WTC11 (cell line): ENCODE results near the gene MRS2. TPM values are rescaled to one million over a fixed set of nuclear protein-coding genes. Genes with fewer than 3 reads are reported as not detected.

ENCODE experiments used
- ATAC-seq: fragments of 200-7000 bp; cut with Tn5 transposase; 2 replicates; pipeline ENCODE4 v1.10.0; 2021; ENCODE audit warnings: mild to moderate bottlenecking, moderate library complexity
- CTCF ChIA-PET: fragments of 300-600 bp; sonication (Branson Sonifier 250); formaldehyde crosslinking; loops from one replicate; lab custom pipeline; 2021; ENCODE audit warnings: antibody characterized with exemption; lab: Charles Lee
- POLR2A ChIA-PET: fragments of 350-600 bp; sonication (Branson Sonifier 250); formaldehyde crosslinking; loops from one replicate; lab custom pipeline; 2021; ENCODE audit warnings: antibody characterized with exemption; lab: Charles Lee
- DNase-seq: peaks from one replicate; pipeline ENCODE4 v3.0.0; 2021; ENCODE audit warnings: low spot score
- H3K27ac Mint-ChIP-seq: 2 replicates; pipeline ENCODE4 v1.8.0; 2021; ENCODE audit warnings: mixed read lengths
- H3K27me3 Mint-ChIP-seq: 2 replicates; pipeline ENCODE4 v1.8.0; 2021; ENCODE audit warnings: low read depth, mild to moderate bottlenecking, moderate library complexity, mixed read lengths
- H3K36me3 Mint-ChIP-seq: 2 replicates; pipeline ENCODE4 v1.8.0; 2021; ENCODE audit warnings: mixed read lengths
- H3K4me1 Mint-ChIP-seq: 2 replicates; pipeline ENCODE4 v1.8.0; 2022; ENCODE audit warnings: mixed read lengths
- H3K4me3 Mint-ChIP-seq: 2 replicates; pipeline ENCODE4 v1.8.0; 2021; ENCODE audit warnings: mild to moderate bottlenecking, moderate library complexity, mixed read lengths
- H3K9me3 Mint-ChIP-seq: 2 replicates; pipeline ENCODE4 v1.8.0; 2021; ENCODE audit warnings: mixed read lengths
- ATF1 ChIP-seq: sonication (generic); formaldehyde crosslinking; IDR thresholded peaks from 2 replicates; pipeline ENCODE4 v1.8.1; 2023; ENCODE audit warnings: mild to moderate bottlenecking, moderate library complexity, missing genetic modification reagents
- ATF2 ChIP-seq: sonication (generic); formaldehyde crosslinking; IDR thresholded peaks from 2 replicates; pipeline ENCODE4 v1.8.1; 2022; ENCODE audit warnings: low read depth, missing genetic modification reagents, borderline replicate concordance
- ATF6 ChIP-seq: sonication (generic); formaldehyde crosslinking; IDR thresholded peaks from 2 replicates; pipeline ENCODE4 v1.8.1; 2023; ENCODE audit warnings: mild to moderate bottlenecking, missing genetic modification reagents
- E2F1 ChIP-seq: sonication (generic); formaldehyde crosslinking; IDR thresholded peaks from 2 replicates; pipeline ENCODE4 v1.8.0; 2022; ENCODE audit warnings: mild to moderate bottlenecking, missing genetic modification reagents
- FOXJ3 ChIP-seq: sonication (generic); formaldehyde crosslinking; IDR thresholded peaks from 2 replicates; pipeline ENCODE4 v1.9.0; 2021; ENCODE audit warnings: missing genetic modification reagents, mild to moderate bottlenecking, borderline replicate concordance
- MLX ChIP-seq: sonication (generic); formaldehyde crosslinking; IDR thresholded peaks from 2 replicates; pipeline ENCODE4 v1.8.1; 2023; ENCODE audit warnings: mild to moderate bottlenecking, missing genetic modification reagents, moderate library complexity
- NR2C2 ChIP-seq: sonication (generic); formaldehyde crosslinking; IDR thresholded peaks from 2 replicates; pipeline ENCODE4 v1.8.0; 2022; ENCODE audit warnings: mild to moderate bottlenecking, missing genetic modification reagents
- PRRX2 ChIP-seq: fragments of 250-450 bp; sonication (Bioruptor Pico); IDR thresholded peaks from 2 replicates; pipeline ENCODE4 v1.8.0; 2021; ENCODE audit warnings: mild to moderate bottlenecking
- RELA ChIP-seq: sonication (generic); formaldehyde crosslinking; IDR thresholded peaks from 2 replicates; pipeline ENCODE4 v1.8.1; 2022; ENCODE audit warnings: missing genetic modification reagents, mild to moderate bottlenecking, borderline replicate concordance
- SP1 ChIP-seq: sonication (generic); formaldehyde crosslinking; conservative IDR thresholded peaks from 2 replicates; pipeline ENCODE4 v1.8.1; 2022; ENCODE audit warnings: missing genetic modification reagents
- STAT6 ChIP-seq: sonication (generic); formaldehyde crosslinking; conservative IDR thresholded peaks from 2 replicates; pipeline ENCODE4 v1.8.1; 2023; ENCODE audit warnings: mild to moderate bottlenecking, low read depth, missing genetic modification reagents, moderate library complexity
- ZBTB21 ChIP-seq: sonication (generic); formaldehyde crosslinking; IDR thresholded peaks from 2 replicates; pipeline ENCODE4 v1.8.1; 2023; ENCODE audit warnings: mild to moderate bottlenecking, missing genetic modification reagents, borderline replicate concordance
- ZMAT4 ChIP-seq: fragments of 250-450 bp; sonication (Bioruptor Pico); IDR thresholded peaks from 2 replicates; pipeline ENCODE4 v1.9.0; 2021; ENCODE audit warnings: mild to moderate bottlenecking
- ZNF232 ChIP-seq: sonication (generic); formaldehyde crosslinking; IDR thresholded peaks from 2 replicates; pipeline ENCODE4 v1.8.0; 2022; ENCODE audit warnings: mild to moderate bottlenecking, missing genetic modification reagents
- ZNF263 ChIP-seq: sonication (generic); formaldehyde crosslinking; IDR thresholded peaks from 2 replicates; pipeline ENCODE4 v1.8.1; 2022; ENCODE audit warnings: low read depth, mild to moderate bottlenecking, moderate library complexity, missing genetic modification reagents
- total RNA-seq: library from RNA; stranded (reverse); gene quantifications from 3 replicates; pipeline ENCODE4 v1.2.3, GENCODE V29; 2021
- TF ChIP-seq, protein P1 (sequence below): sonication (generic); formaldehyde crosslinking; IDR thresholded peaks from 2 replicates; pipeline ENCODE4 v1.8.1; 2022; ENCODE audit warnings: missing genetic modification reagents, borderline replicate concordance
- TF ChIP-seq, protein P2 (sequence below): sonication (generic); formaldehyde crosslinking; IDR thresholded peaks from 2 replicates; pipeline ENCODE4 v1.8.0; 2023; ENCODE audit warnings: missing genetic modification reagents, mild to moderate bottlenecking, borderline replicate concordance
- TF ChIP-seq, protein P3 (sequence below): sonication (generic); formaldehyde crosslinking; conservative IDR thresholded peaks from 2 replicates; pipeline ENCODE4 v1.8.1; 2022; ENCODE audit warnings: mild to moderate bottlenecking, missing genetic modification reagents

The MRS2 gene
- total RNA-seq, 1 experiment from 2014 or later, result 91.6 TPM

- Mint-ChIP-seq H3K27ac (no peak overlapping the region), H3K36me3 (peaks cover 2% of the 10 kb centered on the region; the same call in 1 of the 2 replicates), H3K4me3 (no peak overlapping the region)
- CTCF ChIA-PET, result no interaction called here
- no peak for TF ChIP-seq FOXJ3 (CRISPR knock-in tag)
- no peak for TF ChIP-seq ATF1
- TF ChIP-seq E2F1 (CRISPR knock-in tag), result no peak
- TF ChIP-seq ATF2 (CRISPR knock-in tag), result no peak
- TF ChIP-seq STAT6 (CRISPR knock-in tag), result no peak
- no peak for TF ChIP-seq RELA
- no peak for TF ChIP-seq ZNF263 (CRISPR knock-in tag)
- TF ChIP-seq ZBTB21 (CRISPR knock-in tag), result no peak
- no peak for TF ChIP-seq SP1 (CRISPR knock-in tag)
- TF ChIP-seq, protein P1, sequence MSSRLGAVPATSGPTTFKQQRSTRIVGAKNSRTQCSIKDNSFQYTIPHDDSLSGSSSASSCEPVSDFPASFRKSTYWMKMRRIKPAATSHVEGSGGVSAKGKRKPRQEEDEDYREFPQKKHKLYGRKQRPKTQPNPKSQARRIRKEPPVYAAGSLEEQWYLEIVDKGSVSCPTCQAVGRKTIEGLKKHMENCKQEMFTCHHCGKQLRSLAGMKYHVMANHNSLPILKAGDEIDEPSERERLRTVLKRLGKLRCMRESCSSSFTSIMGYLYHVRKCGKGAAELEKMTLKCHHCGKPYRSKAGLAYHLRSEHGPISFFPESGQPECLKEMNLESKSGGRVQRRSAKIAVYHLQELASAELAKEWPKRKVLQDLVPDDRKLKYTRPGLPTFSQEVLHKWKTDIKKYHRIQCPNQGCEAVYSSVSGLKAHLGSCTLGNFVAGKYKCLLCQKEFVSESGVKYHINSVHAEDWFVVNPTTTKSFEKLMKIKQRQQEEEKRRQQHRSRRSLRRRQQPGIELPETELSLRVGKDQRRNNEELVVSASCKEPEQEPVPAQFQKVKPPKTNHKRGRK, result no peak
- TF ChIP-seq NR2C2 (CRISPR knock-in tag), result no peak
- TF ChIP-seq, protein P2, sequence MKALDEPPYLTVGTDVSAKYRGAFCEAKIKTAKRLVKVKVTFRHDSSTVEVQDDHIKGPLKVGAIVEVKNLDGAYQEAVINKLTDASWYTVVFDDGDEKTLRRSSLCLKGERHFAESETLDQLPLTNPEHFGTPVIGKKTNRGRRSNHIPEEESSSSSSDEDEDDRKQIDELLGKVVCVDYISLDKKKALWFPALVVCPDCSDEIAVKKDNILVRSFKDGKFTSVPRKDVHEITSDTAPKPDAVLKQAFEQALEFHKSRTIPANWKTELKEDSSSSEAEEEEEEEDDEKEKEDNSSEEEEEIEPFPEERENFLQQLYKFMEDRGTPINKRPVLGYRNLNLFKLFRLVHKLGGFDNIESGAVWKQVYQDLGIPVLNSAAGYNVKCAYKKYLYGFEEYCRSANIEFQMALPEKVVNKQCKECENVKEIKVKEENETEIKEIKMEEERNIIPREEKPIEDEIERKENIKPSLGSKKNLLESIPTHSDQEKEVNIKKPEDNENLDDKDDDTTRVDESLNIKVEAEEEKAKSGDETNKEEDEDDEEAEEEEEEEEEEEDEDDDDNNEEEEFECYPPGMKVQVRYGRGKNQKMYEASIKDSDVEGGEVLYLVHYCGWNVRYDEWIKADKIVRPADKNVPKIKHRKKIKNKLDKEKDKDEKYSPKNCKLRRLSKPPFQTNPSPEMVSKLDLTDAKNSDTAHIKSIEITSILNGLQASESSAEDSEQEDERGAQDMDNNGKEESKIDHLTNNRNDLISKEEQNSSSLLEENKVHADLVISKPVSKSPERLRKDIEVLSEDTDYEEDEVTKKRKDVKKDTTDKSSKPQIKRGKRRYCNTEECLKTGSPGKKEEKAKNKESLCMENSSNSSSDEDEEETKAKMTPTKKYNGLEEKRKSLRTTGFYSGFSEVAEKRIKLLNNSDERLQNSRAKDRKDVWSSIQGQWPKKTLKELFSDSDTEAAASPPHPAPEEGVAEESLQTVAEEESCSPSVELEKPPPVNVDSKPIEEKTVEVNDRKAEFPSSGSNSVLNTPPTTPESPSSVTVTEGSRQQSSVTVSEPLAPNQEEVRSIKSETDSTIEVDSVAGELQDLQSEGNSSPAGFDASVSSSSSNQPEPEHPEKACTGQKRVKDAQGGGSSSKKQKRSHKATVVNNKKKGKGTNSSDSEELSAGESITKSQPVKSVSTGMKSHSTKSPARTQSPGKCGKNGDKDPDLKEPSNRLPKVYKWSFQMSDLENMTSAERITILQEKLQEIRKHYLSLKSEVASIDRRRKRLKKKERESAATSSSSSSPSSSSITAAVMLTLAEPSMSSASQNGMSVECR, result no peak
- no peak for TF ChIP-seq ATF6 (CRISPR knock-in tag)
- TF ChIP-seq ZNF232 (CRISPR knock-in tag), result no peak
- TF ChIP-seq ZMAT4 (CRISPR knock-in tag), result no peak
- TF ChIP-seq MLX (CRISPR knock-in tag), result no peak
- TF ChIP-seq, protein P3, sequence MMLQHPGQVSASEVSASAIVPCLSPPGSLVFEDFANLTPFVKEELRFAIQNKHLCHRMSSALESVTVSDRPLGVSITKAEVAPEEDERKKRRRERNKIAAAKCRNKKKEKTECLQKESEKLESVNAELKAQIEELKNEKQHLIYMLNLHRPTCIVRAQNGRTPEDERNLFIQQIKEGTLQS (CRISPR knock-in tag), result no peak
- TF ChIP-seq PRRX2 (CRISPR knock-in tag), result no peak
- TF ChIP-seq, all 79 proteins: peak for 0
- DNase-seq, result no peak
- peaks cover 8% of the 10 kb centered on the region for H3K4me1 Mint-ChIP-seq
- H3K27me3 Mint-ChIP-seq, result no peaks in the 10 kb centered on the region
- no peaks in the 10 kb centered on the region for H3K9me3 Mint-ChIP-seq
- no peak for ATAC-seq
- POLR2A ChIA-PET, result no interaction called here
Measured at GRCh38 chr6:24444588-24444987, 41.9 kb downstream of the MRS2 start.
